ENCODE results near the gene B3GALNT1. TPM values are rescaled to one million over a fixed set of nuclear protein-coding genes. Genes with fewer than 3 reads are reported as not detected.

B3GALNT1 gene
- total RNA-seq, 1 experiment from 2014 or later: 13.2 TPM

DNA sequence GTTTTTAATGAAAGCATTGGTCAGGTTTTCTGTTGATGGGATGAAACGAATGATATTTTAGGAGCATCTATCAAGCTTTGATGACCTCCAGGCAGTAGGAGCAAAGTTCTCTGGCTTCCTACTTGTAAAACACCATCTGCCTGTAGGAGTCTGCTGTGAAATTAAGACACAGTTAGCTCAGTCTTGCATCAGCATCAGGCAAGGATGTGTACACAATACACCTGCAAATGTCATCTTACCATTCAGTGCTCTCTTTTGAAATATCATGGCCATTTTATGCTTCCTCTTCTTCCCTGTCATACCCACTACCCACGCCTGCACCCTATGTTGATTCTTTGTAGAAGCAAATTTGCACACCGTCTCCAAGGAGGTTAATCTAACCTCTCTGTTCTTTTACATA is 38.2 kb downstream of the B3GALNT1 start:
- no peak overlapping the region for H2BK120ac ChIP-seq (ENCODE audit: low read depth, low read length, poor library complexity, severe bottlenecking)
- H3K79me1 ChIP-seq (ENCODE audit: insufficient read depth, low read depth, low read length, poor library complexity, severe bottlenecking): no peaks in the 10 kb centered on the region
- H3K14ac ChIP-seq (ENCODE audit: insufficient read depth, low read length): no peak overlapping the region
- H3K9me3 ChIP-seq (ENCODE audit: control insufficient read depth, low read depth, low read length): no peaks in the 10 kb centered on the region
- no peak overlapping the region for H3K4ac ChIP-seq (ENCODE audit: low read depth, low read length)
- no peak overlapping the region for H3K23ac ChIP-seq (ENCODE audit: insufficient read length, low read depth, low read length)
- Mint-ChIP-seq H3K27me3 (ENCODE audit: low read depth) (no peaks in the 10 kb centered on the region), H3K9me3 (no peaks in the 10 kb centered on the region), H3K27ac (no peak overlapping the region; a peak in 1 of 7 replicates), H3K36me3 (ENCODE audit: insufficient read depth in 1 of 3, low read depth in 3 of 3) (peaks cover 0 to 2% (median 0%) of the 10 kb centered on the region in 3 experiments; a peak in 1 of 7 replicates), H3K4me1 (peaks cover 11 to 15% of the 10 kb centered on the region in 2 experiments), H3K4me3 (no peak overlapping the region)
- no peaks in the 10 kb centered on the region for H3K4me1 ChIP-seq (ENCODE audit: insufficient read depth, low read length)
- H3K9ac ChIP-seq (ENCODE audit: extremely low read depth, insufficient read length, low read length): no peak overlapping the region
- H4K20me1 ChIP-seq (ENCODE audit: control insufficient read depth, insufficient read depth, insufficient read length): no peaks in the 10 kb centered on the region
- H4K5ac ChIP-seq (ENCODE audit: insufficient read length, low read depth, low read length): no peak overlapping the region
- TF ChIP-seq, protein P1, sequence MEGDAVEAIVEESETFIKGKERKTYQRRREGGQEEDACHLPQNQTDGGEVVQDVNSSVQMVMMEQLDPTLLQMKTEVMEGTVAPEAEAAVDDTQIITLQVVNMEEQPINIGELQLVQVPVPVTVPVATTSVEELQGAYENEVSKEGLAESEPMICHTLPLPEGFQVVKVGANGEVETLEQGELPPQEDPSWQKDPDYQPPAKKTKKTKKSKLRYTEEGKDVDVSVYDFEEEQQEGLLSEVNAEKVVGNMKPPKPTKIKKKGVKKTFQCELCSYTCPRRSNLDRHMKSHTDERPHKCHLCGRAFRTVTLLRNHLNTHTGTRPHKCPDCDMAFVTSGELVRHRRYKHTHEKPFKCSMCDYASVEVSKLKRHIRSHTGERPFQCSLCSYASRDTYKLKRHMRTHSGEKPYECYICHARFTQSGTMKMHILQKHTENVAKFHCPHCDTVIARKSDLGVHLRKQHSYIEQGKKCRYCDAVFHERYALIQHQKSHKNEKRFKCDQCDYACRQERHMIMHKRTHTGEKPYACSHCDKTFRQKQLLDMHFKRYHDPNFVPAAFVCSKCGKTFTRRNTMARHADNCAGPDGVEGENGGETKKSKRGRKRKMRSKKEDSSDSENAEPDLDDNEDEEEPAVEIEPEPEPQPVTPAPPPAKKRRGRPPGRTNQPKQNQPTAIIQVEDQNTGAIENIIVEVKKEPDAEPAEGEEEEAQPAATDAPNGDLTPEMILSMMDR (conservative IDR thresholded peaks at IDR 0.05): no peak
- H2BK15ac ChIP-seq (ENCODE audit: low read depth, low read length): no peak overlapping the region
- H3T11ph ChIP-seq (ENCODE audit: low read length): no peak overlapping the region
- H3K79me2 ChIP-seq (ENCODE audit: insufficient read depth, low read length): no peaks in the 10 kb centered on the region
- H3K27ac ChIP-seq (ENCODE audit: insufficient read length, low read depth, low read length): no peak overlapping the region
- H4K91ac ChIP-seq (ENCODE audit: insufficient read length, low read depth, low read length): no peak overlapping the region
- H2AFZ ChIP-seq (ENCODE audit: low read length): no peak overlapping the region
- no peak overlapping the region for H2AK5ac ChIP-seq (ENCODE audit: insufficient read length, low read length)
- no peaks in the 10 kb centered on the region for H3K23me2 ChIP-seq (ENCODE audit: insufficient read length, low read depth, low read length, poor library complexity, severe bottlenecking)
- no peak overlapping the region for H3K18ac ChIP-seq (ENCODE audit: insufficient read length, low read depth, low read length)
- H2BK12ac ChIP-seq (ENCODE audit: insufficient read length, low read depth, low read length): no peak overlapping the region
- H3K27me3 ChIP-seq (ENCODE audit: insufficient read depth, low read length): no peaks in the 10 kb centered on the region
- no peak overlapping the region for H2BK20ac ChIP-seq (ENCODE audit: low read depth, low read length, poor library complexity, severe bottlenecking)
- no peak overlapping the region for H3K56ac ChIP-seq (ENCODE audit: insufficient read length, low read depth, low read length)
- no peak overlapping the region for H2BK5ac ChIP-seq (ENCODE audit: insufficient read length, low read length)
- no peak for DNase-seq
- no peak overlapping the region for H3K4me2 ChIP-seq (ENCODE audit: insufficient read depth, insufficient read length, low read length)
- H4K8ac ChIP-seq (replicated peaks; ENCODE audit: insufficient read length, low read depth, low read length): no peak overlapping the region
- no CpG with 5 or more reads among the region's 3 CpGs for WGBS (ENCODE audit: extremely low coverage, insufficient read length, low lambda C conversion rate)

All from H9 (cell line).